Loucy (cell line): ENCODE measurements around the gene SPC25.

Experiments
- H2AFZ ChIP-seq: fragments of 200-600 bp; sonication (generic); 2 replicates; pipeline ENCODE4 v1.6.0; 2016; ENCODE audit warnings: antibody characterized with exemption, mild to moderate bottlenecking, low read length, moderate library complexity
- H3F3A ChIP-seq: fragments of 200-600 bp; 2 replicates; pipeline ENCODE4 v1.6.0; 2016; ENCODE audit warnings: antibody characterized with exemption, low read depth, mild to moderate bottlenecking
- H3K27me3 ChIP-seq: fragments of 200-600 bp; sonication (generic); 2 replicates; pipeline ENCODE4 v1.6.1; 2014; ENCODE audit warnings: low read length, mild to moderate bottlenecking; ENCODE audit not compliant: insufficient read depth, poor library complexity, severe bottlenecking
- H3K36me3 ChIP-seq: fragments of 200-600 bp; sonication (generic); 2 replicates; pipeline ENCODE4 v1.6.1; 2016; ENCODE audit warnings: low read length; ENCODE audit not compliant: insufficient read depth
- H3K4me1 ChIP-seq: fragments of 200-600 bp; sonication (generic); 2 replicates; pipeline ENCODE4 v1.5.1; 2014; ENCODE audit warnings: low read length, mild to moderate bottlenecking; ENCODE audit not compliant: insufficient read depth, poor library complexity, severe bottlenecking
- H3K4me2 ChIP-seq: fragments of 200-600 bp; sonication (generic); 2 replicates; pipeline ENCODE4 v1.6.0; 2014; ENCODE audit warnings: antibody characterized with exemption, low read length, low read depth, mild to moderate bottlenecking; ENCODE audit not compliant: poor library complexity, severe bottlenecking
- H3K4me3 ChIP-seq: fragments of 200-600 bp; sonication (generic); 2 replicates; pipeline ENCODE4 v1.5.1; 2014; ENCODE audit warnings: low read length, mild to moderate bottlenecking, mixed read lengths; ENCODE audit not compliant: poor library complexity, severe bottlenecking
- H3K79me2 ChIP-seq: fragments of 200-600 bp; sonication (generic); 2 replicates; pipeline ENCODE4 v1.6.1; 2014; ENCODE audit warnings: low read length; ENCODE audit not compliant: insufficient read depth
- H3K9ac ChIP-seq: fragments of 200-600 bp; sonication (generic); 2 replicates; pipeline ENCODE4 v1.6.0; 2014; ENCODE audit warnings: mild to moderate bottlenecking, low read depth, low read length, moderate library complexity; ENCODE audit not compliant: poor library complexity, severe bottlenecking
- H3K9me2 ChIP-seq: fragments of 200-600 bp; sonication (generic); replicated peaks from 2 replicates; pipeline ENCODE4 v1.6.1; 2016; ENCODE audit warnings: low read depth, low read length, mixed read lengths
- H3K9me3 ChIP-seq: fragments of 200-600 bp; sonication (generic); 2 replicates; pipeline ENCODE4 v1.6.1; 2014; ENCODE audit warnings: mild to moderate bottlenecking, antibody characterized with exemption, low read length, low read depth; ENCODE audit not compliant: insufficient read depth
- H4K20me1 ChIP-seq: fragments of 200-600 bp; sonication (generic); 2 replicates; pipeline ENCODE4 v1.6.0; 2014; ENCODE audit warnings: antibody characterized with exemption, low read length, mild to moderate bottlenecking; ENCODE audit not compliant: insufficient read depth, poor library complexity, severe bottlenecking
- CTCF ChIP-seq: fragments of 200-600 bp; sonication (generic); conservative IDR thresholded peaks from 2 replicates; pipeline ENCODE4 v1.5.1; 2014; ENCODE audit warnings: mild to moderate bottlenecking, antibody characterized with exemption, low read length
- EZH2phosphoT487 ChIP-seq: fragments of 200-600 bp; IDR thresholded peaks from 2 replicates; pipeline ENCODE4 v1.6.1; 2018; ENCODE audit warnings: antibody characterized with exemption, mild to moderate bottlenecking, moderate library complexity, borderline replicate concordance

Gene SPC25

GRCh38 chr2:168903888-168904287, 13.7 kb upstream of the SPC25 start:
- Histone ChIP-seq H3K36me3 (no peaks in the 10 kb centered on the region), H4K20me1 (no peaks in the 10 kb centered on the region), H3K4me1 (no peaks in the 10 kb centered on the region), H3K27me3 (no peaks in the 10 kb centered on the region), H3K79me2 (no peaks in the 10 kb centered on the region), H3K9ac (no peak overlapping the region), H2AFZ (no peak overlapping the region), H3F3A (no peaks in the 10 kb centered on the region), H3K9me2 (no peaks in the 10 kb centered on the region), H3K9me3 (no peaks in the 10 kb centered on the region), H3K4me2 (no peak overlapping the region), H3K4me3 (no peak overlapping the region)
- TF ChIP-seq EZH2phosphoT487 (no peak), CTCF (no peak)

GRCh38 chr2:168901003-168901402, 10.8 kb upstream of the SPC25 start, which contains the start of gene G6PC2:
Gene G6PC2 (plus strand): TSS chr2:168901291. CDS start chr2:168901332, 41 bp downstream.
- H3K9me3 ChIP-seq, result no peaks in the 10 kb centered on the region
- no peaks in the 10 kb centered on the region for H4K20me1 ChIP-seq
- no peak within 1 kb of the TSS for H3K4me3 ChIP-seq
- no peaks in the 10 kb centered on the region for H3K79me2 ChIP-seq
- no peak within 1 kb of the TSS for H3K4me2 ChIP-seq
- H3K36me3 ChIP-seq, result no peaks in the 10 kb centered on the region
- no peaks in the 10 kb centered on the region for H3K27me3 ChIP-seq
- no peak for TF ChIP-seq EZH2phosphoT487
- TF ChIP-seq CTCF, result no peak
- H3K9ac ChIP-seq, result no peak within 1 kb of the TSS
- no peaks in the 10 kb centered on the region for H3K9me2 ChIP-seq
- no peaks in the 10 kb centered on the region for H3F3A ChIP-seq
- no peak within 1 kb of the TSS for H2AFZ ChIP-seq
- H3K4me1 ChIP-seq, result no peaks in the 10 kb centered on the region

GRCh38 chr2:168897449-168897848, 7.2 kb upstream of the SPC25 start:
- no peaks in the 10 kb centered on the region for H3K36me3 ChIP-seq
- H3K27me3 ChIP-seq, result no peaks in the 10 kb centered on the region
- H3F3A ChIP-seq, result no peaks in the 10 kb centered on the region
- H3K79me2 ChIP-seq, result no peaks in the 10 kb centered on the region
- H3K4me1 ChIP-seq, result no peaks in the 10 kb centered on the region
- TF ChIP-seq CTCF (no peak), EZH2phosphoT487 (no peak)
- H3K4me2 ChIP-seq, result no peak overlapping the region
- no peak overlapping the region for H2AFZ ChIP-seq
- no peak overlapping the region for H3K4me3 ChIP-seq
- H4K20me1 ChIP-seq, result no peaks in the 10 kb centered on the region
- no peak overlapping the region for H3K9ac ChIP-seq
- no peaks in the 10 kb centered on the region for H3K9me3 ChIP-seq
- H3K9me2 ChIP-seq, result no peaks in the 10 kb centered on the region
